HEK293 (cell line): ENCODE measurements around the gene TCF15.
A peak's percentile ranks its signal among the peaks of the same experiment; 100 is the strongest.

ENCODE experiments used
- CTCF ChIA-PET: fragments of 350-600 bp; formaldehyde crosslinking; extraction: SDS; loops from one replicate; lab custom pipeline; 2021; ENCODE audit warnings: antibody characterized with exemption; lab: Yijun Ruan, JAX
- POLR2A ChIA-PET: fragments of 300-600 bp; formaldehyde crosslinking; extraction: SDS; loops from one replicate; lab custom pipeline; 2020; ENCODE audit warnings: antibody characterized with exemption, inconsistent platforms; lab: Yijun Ruan, JAX
- H3K27ac ChIP-seq: fragments of 200-500 bp; sonication (Bioruptor generic); 2 replicates; pipeline ENCODE4 v1.5.1; 2014; ENCODE audit warnings: low read depth, low read length, control low read depth, inconsistent platforms; ENCODE audit errors: extremely low read depth
- H3K36me3 ChIP-seq, 2 experiments: fragments of 200-500 bp in 1 of 2; sonication (Bioruptor generic) in 1 of 2; 1 replicate in 1 of 2; 2 replicates in 1 of 2; pipeline ENCODE4 v1.5.1; 2014 to 2017; ENCODE audit warnings: inconsistent platforms in 2 of 2, low read length in 2 of 2; ENCODE audit not compliant: control insufficient read depth in 2 of 2, insufficient read depth in 1 of 2
- H3K4me1 ChIP-seq: fragments of 200-500 bp; sonication (Bioruptor generic); 2 replicates; pipeline ENCODE4 v1.5.1; 2014; ENCODE audit warnings: mild to moderate bottlenecking, low read length, inconsistent platforms; ENCODE audit not compliant: control insufficient read depth, insufficient read depth
- H3K4me3 ChIP-seq: 2 replicates; pipeline ENCODE4 v1.5.1; 2011; ENCODE audit warnings: low read depth, mild to moderate bottlenecking, control low read depth, low read length, moderate library complexity
- H3K9me3 ChIP-seq: fragments of 200-500 bp; sonication (Bioruptor generic); 2 replicates; pipeline ENCODE4 v1.5.1; 2014; ENCODE audit warnings: low read depth, low read length, inconsistent platforms; ENCODE audit not compliant: control insufficient read depth, insufficient read depth
- KLF9 ChIP-seq: fragments of 450-650 bp; formaldehyde crosslinking; IDR thresholded peaks from 2 replicates; pipeline ENCODE4 v1.5.1; 2016; ENCODE audit warnings: missing biosample characterization, missing genetic modification characterization, low read depth
- REPIN1 ChIP-seq: fragments of 450-650 bp; formaldehyde crosslinking; IDR thresholded peaks from 2 replicates; pipeline ENCODE4 v1.5.1; 2017; ENCODE audit warnings: missing biosample characterization, missing genetic modification characterization, low read depth
- ZFP41 ChIP-seq: fragments of 450-650 bp; formaldehyde crosslinking; IDR thresholded peaks from 2 replicates; pipeline ENCODE4 v1.5.1; 2016; ENCODE audit warnings: missing biosample characterization, missing genetic modification characterization, borderline replicate concordance
- ZNF138 ChIP-seq: fragments of 450-650 bp; formaldehyde crosslinking; IDR thresholded peaks from 2 replicates; pipeline ENCODE4 v1.5.1; 2016; ENCODE audit warnings: missing biosample characterization, missing genetic modification characterization, borderline replicate concordance
- ZNF214 ChIP-seq: fragments of 450-650 bp; formaldehyde crosslinking; IDR thresholded peaks from 2 replicates; pipeline ENCODE4 v1.5.1; 2017; ENCODE audit warnings: missing biosample characterization, mild to moderate bottlenecking, missing genetic modification characterization, borderline replicate concordance
- ZNF324 ChIP-seq: fragments of 450-650 bp; formaldehyde crosslinking; IDR thresholded peaks from 2 replicates; pipeline ENCODE4 v1.5.1; 2016; ENCODE audit warnings: missing biosample characterization, missing genetic modification characterization
- ZNF404 ChIP-seq: fragments of 450-650 bp; formaldehyde crosslinking; IDR thresholded peaks from 2 replicates; pipeline ENCODE4 v1.5.1; 2017; ENCODE audit warnings: missing biosample characterization, missing genetic modification characterization
- ZNF423 ChIP-seq: fragments of 450-650 bp; formaldehyde crosslinking; IDR thresholded peaks from 2 replicates; pipeline ENCODE4 v1.5.1; 2016; ENCODE audit warnings: missing biosample characterization, missing genetic modification characterization
- ZNF600 ChIP-seq: fragments of 450-650 bp; formaldehyde crosslinking; IDR thresholded peaks from 2 replicates; pipeline ENCODE4 v1.5.1; 2016; ENCODE audit warnings: missing biosample characterization, missing genetic modification characterization
- TF ChIP-seq, protein P1 (sequence below): fragments of 450-650 bp; formaldehyde crosslinking; IDR thresholded peaks from 2 replicates; pipeline ENCODE4 v1.5.1; 2016; ENCODE audit warnings: missing biosample characterization, missing genetic modification characterization
- TF ChIP-seq, protein P2 (sequence below): fragments of 450-650 bp; formaldehyde crosslinking; IDR thresholded peaks from 2 replicates; pipeline ENCODE4 v1.5.1; 2016; ENCODE audit warnings: missing biosample characterization, missing genetic modification characterization
- TF ChIP-seq, protein P3 (sequence below): fragments of 450-650 bp; formaldehyde crosslinking; IDR thresholded peaks from 2 replicates; pipeline ENCODE4 v1.5.1; 2017; ENCODE audit warnings: missing biosample characterization, missing genetic modification characterization
- TF ChIP-seq, protein P4 (sequence below): fragments of 450-650 bp; formaldehyde crosslinking; IDR thresholded peaks from 2 replicates; pipeline ENCODE4 v1.5.1; 2017; ENCODE audit warnings: missing biosample characterization, mild to moderate bottlenecking, missing genetic modification characterization, moderate library complexity
- TF ChIP-seq, protein P5 (sequence below): fragments of 450-650 bp; formaldehyde crosslinking; IDR thresholded peaks from 2 replicates; pipeline ENCODE4 v1.5.1; 2016; ENCODE audit warnings: missing biosample characterization, missing genetic modification characterization
- TF ChIP-seq, protein P6 (sequence below): fragments of 450-650 bp; formaldehyde crosslinking; IDR thresholded peaks from 2 replicates; pipeline ENCODE4 v1.5.1; 2016; ENCODE audit warnings: missing biosample characterization, missing genetic modification characterization
- TF ChIP-seq, protein P7 (sequence below): fragments of 450-650 bp; IDR thresholded peaks from 2 replicates; pipeline ENCODE4 v1.5.1; 2018; ENCODE audit warnings: missing biosample characterization, mild to moderate bottlenecking, missing genetic modification characterization

TCF15 gene

DNA sequence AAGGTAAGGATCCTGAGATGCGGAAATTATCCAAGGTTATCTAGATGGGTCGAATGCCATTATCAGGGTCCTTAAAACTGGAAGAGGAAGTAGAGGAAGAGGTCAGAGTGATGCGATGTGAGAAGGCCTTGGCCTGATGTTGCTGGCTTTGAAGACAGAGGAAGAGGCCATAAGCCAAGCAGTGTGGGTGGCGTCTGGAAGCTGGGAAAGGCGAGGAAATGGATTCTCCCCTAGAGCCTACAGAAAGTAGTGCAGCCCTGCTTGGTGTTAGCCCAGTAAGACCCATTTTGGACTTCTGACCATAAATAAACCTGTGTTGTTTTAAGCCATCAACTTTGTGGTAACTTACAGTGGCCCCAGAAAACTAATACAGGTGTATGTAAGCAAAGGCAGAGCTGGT, 40.8 kb upstream of the TCF15 start:
- Histone ChIP-seq H3K27ac (no peak overlapping the region), H3K4me3 (no peak overlapping the region), H3K36me3 (peaks cover 5 to 45% of the 10 kb centered on the region in 2 experiments; a peak in 2 of 3 replicates), H3K4me1 (no peaks in the 10 kb centered on the region), H3K9me3 (no peaks in the 10 kb centered on the region)
- POLR2A ChIA-PET = interaction anchor here (0.6 kb wide), 1 partner anchor 233 kb away, joined by 3 read pairs; no protein-coding TSS in a partner anchor
- CTCF ChIA-PET = interaction anchor here (0.6 to 3.1 kb wide), 7 partner anchors 8 to 305 kb away, joined by 3 to 15 read pairs (median 6); no protein-coding TSS in a partner anchor
- TF ChIP-seq, protein P1, sequence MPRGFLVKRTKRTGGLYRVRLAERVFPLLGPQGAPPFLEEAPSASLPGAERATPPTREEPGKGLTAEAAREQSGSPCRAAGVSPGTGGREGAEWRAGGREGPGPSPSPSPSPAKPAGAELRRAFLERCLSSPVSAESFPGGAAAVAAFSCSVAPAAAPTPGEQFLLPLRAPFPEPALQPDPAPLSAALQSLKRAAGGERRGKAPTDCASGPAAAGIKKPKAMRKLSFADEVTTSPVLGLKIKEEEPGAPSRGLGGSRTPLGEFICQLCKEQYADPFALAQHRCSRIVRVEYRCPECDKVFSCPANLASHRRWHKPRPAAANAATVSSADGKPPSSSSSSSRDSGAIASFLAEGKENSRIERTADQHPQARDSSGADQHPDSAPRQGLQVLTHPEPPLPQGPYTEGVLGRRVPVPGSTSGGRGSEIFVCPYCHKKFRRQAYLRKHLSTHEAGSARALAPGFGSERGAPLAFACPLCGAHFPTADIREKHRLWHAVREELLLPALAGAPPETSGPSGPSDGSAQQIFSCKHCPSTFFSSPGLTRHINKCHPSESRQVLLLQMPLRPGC (tag by site-specific recombination) = no peak
- TF ChIP-seq, protein P2, sequence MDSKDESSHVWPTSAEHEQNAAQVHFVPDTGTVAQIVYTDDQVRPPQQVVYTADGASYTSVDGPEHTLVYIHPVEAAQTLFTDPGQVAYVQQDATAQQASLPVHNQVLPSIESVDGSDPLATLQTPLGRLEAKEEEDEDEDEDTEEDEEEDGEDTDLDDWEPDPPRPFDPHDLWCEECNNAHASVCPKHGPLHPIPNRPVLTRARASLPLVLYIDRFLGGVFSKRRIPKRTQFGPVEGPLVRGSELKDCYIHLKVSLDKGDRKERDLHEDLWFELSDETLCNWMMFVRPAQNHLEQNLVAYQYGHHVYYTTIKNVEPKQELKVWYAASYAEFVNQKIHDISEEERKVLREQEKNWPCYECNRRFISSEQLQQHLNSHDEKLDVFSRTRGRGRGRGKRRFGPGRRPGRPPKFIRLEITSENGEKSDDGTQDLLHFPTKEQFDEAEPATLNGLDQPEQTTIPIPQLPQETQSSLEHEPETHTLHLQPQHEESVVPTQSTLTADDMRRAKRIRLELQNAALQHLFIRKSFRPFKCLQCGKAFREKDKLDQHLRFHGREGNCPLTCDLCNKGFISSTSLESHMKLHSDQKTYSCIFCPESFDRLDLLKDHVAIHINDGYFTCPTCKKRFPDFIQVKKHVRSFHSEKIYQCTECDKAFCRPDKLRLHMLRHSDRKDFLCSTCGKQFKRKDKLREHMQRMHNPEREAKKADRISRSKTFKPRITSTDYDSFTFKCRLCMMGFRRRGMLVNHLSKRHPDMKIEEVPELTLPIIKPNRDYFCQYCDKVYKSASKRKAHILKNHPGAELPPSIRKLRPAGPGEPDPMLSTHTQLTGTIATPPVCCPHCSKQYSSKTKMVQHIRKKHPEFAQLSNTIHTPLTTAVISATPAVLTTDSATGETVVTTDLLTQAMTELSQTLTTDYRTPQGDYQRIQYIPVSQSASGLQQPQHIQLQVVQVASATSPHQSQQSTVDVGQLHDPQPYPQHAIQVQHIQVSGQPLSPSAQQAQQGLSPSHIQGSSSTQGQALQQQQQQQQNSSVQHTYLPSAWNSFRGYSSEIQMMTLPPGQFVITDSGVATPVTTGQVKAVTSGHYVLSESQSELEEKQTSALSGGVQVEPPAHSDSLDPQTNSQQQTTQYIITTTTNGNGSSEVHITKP (tag by site-specific recombination) = peak; percentile 91

DNA sequence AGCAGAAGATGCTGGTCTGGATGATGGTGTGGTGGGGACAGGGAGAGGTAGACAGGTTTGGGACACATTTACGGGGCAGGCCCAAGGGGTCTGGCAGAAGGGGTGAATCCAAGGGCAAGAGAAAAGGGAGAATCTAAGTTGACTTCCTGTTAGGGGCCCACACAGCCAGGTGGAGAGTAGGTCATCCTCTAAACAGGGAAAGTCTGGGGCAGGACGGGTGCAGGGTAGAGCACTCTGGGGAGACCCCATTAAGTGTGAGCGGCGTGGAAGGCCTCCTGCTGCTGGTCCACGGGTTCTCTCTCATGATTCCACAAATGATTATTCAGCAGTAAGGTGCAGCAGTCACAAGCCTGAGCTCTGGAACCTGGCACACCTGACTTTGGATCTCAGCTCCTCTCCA, 40.2 kb upstream of the TCF15 start:
- ChIA-PET POLR2A (interaction anchor here (0.6 kb wide), 1 partner anchor 232 kb away, joined by 3 read pairs; no protein-coding TSS in a partner anchor), CTCF (interaction anchor here (3.1 kb wide), 1 partner anchor 88 kb away, joined by 15 read pairs; no protein-coding TSS in a partner anchor)
- no peaks in the 10 kb centered on the region for H3K9me3 ChIP-seq
- no peak for TF ChIP-seq ZNF600 (tag by site-specific recombination)
- no peak for TF ChIP-seq ZNF404 (tag by site-specific recombination)
- TF ChIP-seq, protein P3, sequence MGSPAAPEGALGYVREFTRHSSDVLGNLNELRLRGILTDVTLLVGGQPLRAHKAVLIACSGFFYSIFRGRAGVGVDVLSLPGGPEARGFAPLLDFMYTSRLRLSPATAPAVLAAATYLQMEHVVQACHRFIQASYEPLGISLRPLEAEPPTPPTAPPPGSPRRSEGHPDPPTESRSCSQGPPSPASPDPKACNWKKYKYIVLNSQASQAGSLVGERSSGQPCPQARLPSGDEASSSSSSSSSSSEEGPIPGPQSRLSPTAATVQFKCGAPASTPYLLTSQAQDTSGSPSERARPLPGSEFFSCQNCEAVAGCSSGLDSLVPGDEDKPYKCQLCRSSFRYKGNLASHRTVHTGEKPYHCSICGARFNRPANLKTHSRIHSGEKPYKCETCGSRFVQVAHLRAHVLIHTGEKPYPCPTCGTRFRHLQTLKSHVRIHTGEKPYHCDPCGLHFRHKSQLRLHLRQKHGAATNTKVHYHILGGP (tag by site-specific recombination) = no peak
- no peak for TF ChIP-seq ZFP41 (tag by site-specific recombination)
- no peak for TF ChIP-seq ZNF138 (tag by site-specific recombination)
- TF ChIP-seq, protein P4, sequence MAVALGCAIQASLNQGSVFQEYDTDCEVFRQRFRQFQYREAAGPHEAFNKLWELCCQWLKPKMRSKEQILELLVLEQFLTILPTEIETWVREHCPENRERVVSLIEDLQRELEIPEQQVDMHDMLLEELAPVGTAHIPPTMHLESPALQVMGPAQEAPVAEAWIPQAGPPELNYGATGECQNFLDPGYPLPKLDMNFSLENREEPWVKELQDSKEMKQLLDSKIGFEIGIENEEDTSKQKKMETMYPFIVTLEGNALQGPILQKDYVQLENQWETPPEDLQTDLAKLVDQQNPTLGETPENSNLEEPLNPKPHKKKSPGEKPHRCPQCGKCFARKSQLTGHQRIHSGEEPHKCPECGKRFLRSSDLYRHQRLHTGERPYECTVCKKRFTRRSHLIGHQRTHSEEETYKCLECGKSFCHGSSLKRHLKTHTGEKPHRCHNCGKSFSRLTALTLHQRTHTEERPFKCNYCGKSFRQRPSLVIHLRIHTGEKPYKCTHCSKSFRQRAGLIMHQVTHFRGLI (tag by site-specific recombination) = no peak
- TF ChIP-seq ZNF324 = no peak
- no peak for TF ChIP-seq ZNF423
- TF ChIP-seq REPIN1 (tag by site-specific recombination) = no peak
- no peak for TF ChIP-seq KLF9
- TF ChIP-seq, protein P5, sequence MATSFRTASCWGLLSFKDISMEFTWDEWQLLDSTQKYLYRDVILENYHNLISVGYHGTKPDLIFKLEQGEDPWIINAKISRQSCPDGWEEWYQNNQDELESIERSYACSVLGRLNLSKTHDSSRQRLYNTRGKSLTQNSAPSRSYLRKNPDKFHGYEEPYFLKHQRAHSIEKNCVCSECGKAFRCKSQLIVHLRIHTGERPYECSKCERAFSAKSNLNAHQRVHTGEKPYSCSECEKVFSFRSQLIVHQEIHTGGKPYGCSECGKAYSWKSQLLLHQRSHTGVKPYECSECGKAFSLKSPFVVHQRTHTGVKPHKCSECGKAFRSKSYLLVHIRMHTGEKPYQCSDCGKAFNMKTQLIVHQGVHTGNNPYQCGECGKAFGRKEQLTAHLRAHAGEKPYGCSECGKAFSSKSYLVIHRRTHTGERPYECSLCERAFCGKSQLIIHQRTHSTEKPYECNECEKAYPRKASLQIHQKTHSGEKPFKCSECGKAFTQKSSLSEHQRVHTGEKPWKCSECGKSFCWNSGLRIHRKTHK = no peak
- TF ChIP-seq, protein P6, sequence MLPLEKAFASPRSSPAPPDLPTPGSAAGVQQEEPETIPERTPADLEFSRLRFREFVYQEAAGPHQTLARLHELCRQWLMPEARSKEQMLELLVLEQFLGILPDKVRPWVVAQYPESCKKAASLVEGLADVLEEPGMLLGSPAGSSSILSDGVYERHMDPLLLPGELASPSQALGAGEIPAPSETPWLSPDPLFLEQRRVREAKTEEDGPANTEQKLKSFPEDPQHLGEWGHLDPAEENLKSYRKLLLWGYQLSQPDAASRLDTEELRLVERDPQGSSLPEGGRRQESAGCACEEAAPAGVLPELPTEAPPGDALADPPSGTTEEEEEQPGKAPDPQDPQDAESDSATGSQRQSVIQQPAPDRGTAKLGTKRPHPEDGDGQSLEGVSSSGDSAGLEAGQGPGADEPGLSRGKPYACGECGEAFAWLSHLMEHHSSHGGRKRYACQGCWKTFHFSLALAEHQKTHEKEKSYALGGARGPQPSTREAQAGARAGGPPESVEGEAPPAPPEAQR (tag by site-specific recombination) = no peak
- TF ChIP-seq, protein P7, sequence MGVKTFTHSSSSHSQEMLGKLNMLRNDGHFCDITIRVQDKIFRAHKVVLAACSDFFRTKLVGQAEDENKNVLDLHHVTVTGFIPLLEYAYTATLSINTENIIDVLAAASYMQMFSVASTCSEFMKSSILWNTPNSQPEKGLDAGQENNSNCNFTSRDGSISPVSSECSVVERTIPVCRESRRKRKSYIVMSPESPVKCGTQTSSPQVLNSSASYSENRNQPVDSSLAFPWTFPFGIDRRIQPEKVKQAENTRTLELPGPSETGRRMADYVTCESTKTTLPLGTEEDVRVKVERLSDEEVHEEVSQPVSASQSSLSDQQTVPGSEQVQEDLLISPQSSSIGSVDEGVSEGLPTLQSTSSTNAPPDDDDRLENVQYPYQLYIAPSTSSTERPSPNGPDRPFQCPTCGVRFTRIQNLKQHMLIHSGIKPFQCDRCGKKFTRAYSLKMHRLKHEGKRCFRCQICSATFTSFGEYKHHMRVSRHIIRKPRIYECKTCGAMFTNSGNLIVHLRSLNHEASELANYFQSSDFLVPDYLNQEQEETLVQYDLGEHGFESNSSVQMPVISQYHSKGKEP = no peak
- TF ChIP-seq ZNF214 = no peak
- no peak overlapping the region for H3K4me3 ChIP-seq
- peaks cover 5 to 45% of the 10 kb centered on the region in 2 experiments; a peak in 2 of 3 replicates for H3K36me3 ChIP-seq
- H3K27ac ChIP-seq = no peak overlapping the region
- H3K4me1 ChIP-seq = no peaks in the 10 kb centered on the region
